GM23338 (cell line): ENCODE results near the gene RGMB. TPM values are rescaled to one million over a fixed set of nuclear protein-coding genes. Genes with fewer than 3 reads are reported as not detected.

ENCODE experiments used
- ATAC-seq: fragments of 200-7000 bp; cut with Tn5 transposase; 3 replicates; pipeline ENCODE4 v1.9.1; 2020
- DNase-seq: peaks from one replicate; pipeline ENCODE4 v3.0.0-alpha.2; 2015; ENCODE audit warnings: low spot score
- H2AFZ ChIP-seq: fragments of 200-600 bp; sonication (generic); 2 replicates; pipeline ENCODE4 v1.8.0; 2016; ENCODE audit warnings: antibody characterized with exemption, mild to moderate bottlenecking, moderate library complexity
- H3F3A ChIP-seq: fragments of 200-600 bp; sonication (generic); replicated peaks from 2 replicates; pipeline ENCODE4 v1.8.0; 2017; ENCODE audit warnings: antibody characterized with exemption, mixed run types, low read depth
- H3K27ac ChIP-seq: fragments of 200-600 bp; sonication (generic); 2 replicates; pipeline ENCODE4 v1.6.1; 2016; ENCODE audit warnings: low read depth
- H3K27me3 ChIP-seq: fragments of 200-600 bp; sonication (generic); 2 replicates; pipeline ENCODE4 v1.8.0; 2016; ENCODE audit warnings: mild to moderate bottlenecking, mixed run types, moderate library complexity; ENCODE audit not compliant: insufficient read depth
- H3K36me3 ChIP-seq: fragments of 200-600 bp; sonication (generic); 2 replicates; pipeline ENCODE4 v1.8.0; 2016; ENCODE audit warnings: mild to moderate bottlenecking; ENCODE audit not compliant: insufficient read depth
- H3K4me1 ChIP-seq: fragments of 200-600 bp; sonication (generic); 2 replicates; pipeline ENCODE4 v1.8.0; 2016; ENCODE audit warnings: mild to moderate bottlenecking, moderate library complexity; ENCODE audit not compliant: insufficient read depth
- H3K4me2 ChIP-seq: fragments of 200-600 bp; sonication (generic); 2 replicates; pipeline ENCODE4 v1.7.1; 2017; ENCODE audit warnings: mixed run types
- H3K4me3 ChIP-seq: fragments of 200-600 bp; sonication (generic); 2 replicates; pipeline ENCODE4 v1.6.1; 2016; ENCODE audit warnings: mixed run types
- H3K79me2 ChIP-seq: fragments of 200-600 bp; sonication (generic); replicated peaks from 2 replicates; pipeline ENCODE4 v1.8.0; 2017; ENCODE audit warnings: mild to moderate bottlenecking; ENCODE audit not compliant: insufficient read depth
- H3K9me2 ChIP-seq: fragments of 200-600 bp; sonication (generic); 2 replicates; pipeline ENCODE4 v1.8.0; 2017; ENCODE audit not compliant: insufficient read depth
- H4K20me1 ChIP-seq: fragments of 200-600 bp; sonication (generic); replicated peaks from 2 replicates; pipeline ENCODE4 v1.8.0; 2017; ENCODE audit warnings: mild to moderate bottlenecking; ENCODE audit not compliant: insufficient read depth
- H3K27ac Mint-ChIP-seq: 2 replicates; pipeline ENCODE4 v1.8.0; 2020; ENCODE audit warnings: inconsistent platforms, mild to moderate bottlenecking, moderate library complexity, mixed read lengths
- H3K27me3 Mint-ChIP-seq: 3 replicates; pipeline ENCODE4 v1.8.0; 2022; ENCODE audit warnings: low read depth, mild to moderate bottlenecking, moderate library complexity, mixed read lengths, inconsistent platforms; ENCODE audit not compliant: insufficient read depth, poor library complexity
- H3K36me3 Mint-ChIP-seq: 3 replicates; pipeline ENCODE4 v1.8.0; 2021; ENCODE audit warnings: low read depth, mild to moderate bottlenecking, inconsistent platforms, moderate library complexity, mixed read lengths
- H3K4me1 Mint-ChIP-seq: 3 replicates; pipeline ENCODE4 v1.8.0; 2020; ENCODE audit warnings: mild to moderate bottlenecking, inconsistent platforms, mixed read lengths
- H3K4me3 Mint-ChIP-seq: 3 replicates; pipeline ENCODE4 v1.8.0; 2021; ENCODE audit warnings: moderate library complexity, mild to moderate bottlenecking, inconsistent platforms, mixed read lengths
- H3K9me3 Mint-ChIP-seq: 3 replicates; pipeline ENCODE4 v1.8.0; 2020; ENCODE audit warnings: moderate library complexity, mild to moderate bottlenecking, inconsistent platforms, mixed read lengths
- CREB1 ChIP-seq: fragments of 250-450 bp; sonication (Bioruptor Pico); IDR thresholded peaks from 2 replicates; pipeline ENCODE4 v1.5.0; 2020; ENCODE audit warnings: low read depth, mild to moderate bottlenecking, moderate library complexity
- EZH2 ChIP-seq: fragments of 200-600 bp; sonication (generic); IDR thresholded peaks from one replicate; pipeline ENCODE4 v1.8.0; 2017; ENCODE audit warnings: antibody characterized with exemption, mild to moderate bottlenecking, low read depth; ENCODE audit not compliant: unreplicated experiment
- EZH2phosphoT487 ChIP-seq: fragments of 200-600 bp; sonication (generic); IDR thresholded peaks from one replicate; pipeline ENCODE4 v1.8.1; 2018; ENCODE audit warnings: antibody characterized with exemption; ENCODE audit not compliant: unreplicated experiment
- JUNB ChIP-seq: IDR thresholded peaks from one replicate; pipeline ENCODE4 v1.6.1; 2016; ENCODE audit warnings: antibody characterized with exemption; ENCODE audit not compliant: unreplicated experiment
- NANOG ChIP-seq: IDR thresholded peaks from 2 replicates; pipeline ENCODE4 v1.6.1; 2016; ENCODE audit warnings: antibody characterized with exemption, borderline replicate concordance
- POLR2AphosphoS5 ChIP-seq: IDR thresholded peaks from 2 replicates; pipeline ENCODE4 v1.6.1; 2016; ENCODE audit warnings: antibody characterized with exemption, low read depth
- STAT1 ChIP-seq: IDR thresholded peaks from one replicate; pipeline ENCODE4 v1.6.1; 2016; ENCODE audit warnings: antibody characterized with exemption; ENCODE audit not compliant: unreplicated experiment
- ZNF114 ChIP-seq: fragments of 250-450 bp; sonication (Bioruptor Pico); IDR thresholded peaks from 2 replicates; pipeline ENCODE4 v1.5.0; 2020; ENCODE audit warnings: mild to moderate bottlenecking, moderate library complexity
- ZNF331 ChIP-seq: fragments of 250-450 bp; sonication (Bioruptor Pico); IDR thresholded peaks from 2 replicates; pipeline ENCODE4 v1.5.0; 2020; ENCODE audit warnings: low read depth, mild to moderate bottlenecking, moderate library complexity
- polyA plus RNA-seq: library from polyadenylated mRNA; unstranded; fragments of >200 nt; fragmentation: Nextera tagmentation; extraction: Ambion mirVana; gene quantifications from 2 replicates; pipeline ENCODE4 v1.2.1, GENCODE V29; 2016
- total RNA-seq: library from RNA; depleted of rRNA; stranded (reverse); fragments of >200 nt; shearing (Covaris generic); gene quantifications from 2 replicates; pipeline ENCODE4 v1.2.3, GENCODE V29; 2014
- TF ChIP-seq, protein P1 (sequence below): fragments of 250-450 bp; sonication (Bioruptor Pico); IDR thresholded peaks from 2 replicates; pipeline ENCODE4 v1.5.0; 2020; ENCODE audit warnings: mild to moderate bottlenecking, moderate library complexity
- TF ChIP-seq, protein P2 (sequence below): IDR thresholded peaks from one replicate; pipeline ENCODE4 v1.6.1; 2018; ENCODE audit warnings: antibody characterized with exemption; ENCODE audit not compliant: unreplicated experiment
- TF ChIP-seq, protein P3 (sequence below), 2 experiments: fragments of 200-600 bp in 1 of 2; sonication (generic) in 1 of 2; conservative IDR thresholded peaks; 2 replicates each; pipeline versions ENCODE4 v1.5.1 to v1.6.1; 2016 to 2017; ENCODE audit warnings: antibody characterized with exemption in 2 of 2, low read depth in 2 of 2, mild to moderate bottlenecking in 2 of 2, moderate library complexity in 1 of 2
- TF ChIP-seq, protein P4 (sequence below): IDR thresholded peaks from 2 replicates; pipeline ENCODE4 v1.6.1; 2016; ENCODE audit warnings: antibody characterized with exemption

RGMB gene
- total and polyA plus RNA-seq, 2 experiments from 2014 or later = 21.7 to 34.3 TPM

DNA sequence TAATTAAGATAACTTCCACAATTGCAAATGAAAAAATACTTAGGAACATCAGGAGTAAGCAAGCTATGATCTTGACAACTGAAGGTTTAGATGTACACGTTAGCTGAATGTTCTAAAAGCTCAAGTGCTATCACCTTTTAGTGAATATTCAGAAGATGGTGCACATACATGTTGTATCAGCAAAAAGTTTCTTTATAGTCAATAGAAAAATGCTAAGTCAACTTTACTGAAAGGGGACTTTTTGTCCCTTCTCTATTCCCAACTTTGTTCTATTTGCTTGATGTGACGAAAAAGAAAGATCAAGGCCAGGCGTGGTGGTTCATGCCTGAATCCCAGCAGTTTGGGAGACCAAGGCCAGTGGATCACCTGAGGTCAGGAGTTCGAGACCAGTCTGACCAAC lies 7.6 kb upstream of the RGMB start:
- Histone ChIP-seq H3K9me2 (no peaks in the 10 kb centered on the region), H3F3A (peaks cover 9% of the 10 kb centered on the region; the same call in 1 of the 2 replicates), H3K79me2 (no peaks in the 10 kb centered on the region), H3K4me1 (peaks cover 14% of the 10 kb centered on the region), H3K27me3 (peaks cover 26% of the 10 kb centered on the region), H3K36me3 (no peaks in the 10 kb centered on the region), H3K4me2 (no peak overlapping the region), H4K20me1 (no peaks in the 10 kb centered on the region), H3K4me3 (no peak overlapping the region), H3K27ac (no peak overlapping the region), H2AFZ (no peak overlapping the region)
- peaks cover 32% of the 10 kb centered on the region for H3K4me1 Mint-ChIP-seq
- no peak overlapping the region for H3K4me3 Mint-ChIP-seq
- DNase-seq = no peak
- H3K27me3 Mint-ChIP-seq = peaks cover 22% of the 10 kb centered on the region
- 0 out of 3 replicates have a peak, but pooled peaks cover 2% of the 10 kb centered on the region for H3K9me3 Mint-ChIP-seq
- TF ChIP-seq NANOG (no peak), ZNF331 (no peak), JUNB (no peak), EZH2phosphoT487 (no peak), STAT1 (no peak), EZH2 (no peak), POLR2AphosphoS5 (no peak), ZNF114 (CRISPR knock-in tag) (no peak), CREB1 (no peak)
- TF ChIP-seq, protein P1, sequence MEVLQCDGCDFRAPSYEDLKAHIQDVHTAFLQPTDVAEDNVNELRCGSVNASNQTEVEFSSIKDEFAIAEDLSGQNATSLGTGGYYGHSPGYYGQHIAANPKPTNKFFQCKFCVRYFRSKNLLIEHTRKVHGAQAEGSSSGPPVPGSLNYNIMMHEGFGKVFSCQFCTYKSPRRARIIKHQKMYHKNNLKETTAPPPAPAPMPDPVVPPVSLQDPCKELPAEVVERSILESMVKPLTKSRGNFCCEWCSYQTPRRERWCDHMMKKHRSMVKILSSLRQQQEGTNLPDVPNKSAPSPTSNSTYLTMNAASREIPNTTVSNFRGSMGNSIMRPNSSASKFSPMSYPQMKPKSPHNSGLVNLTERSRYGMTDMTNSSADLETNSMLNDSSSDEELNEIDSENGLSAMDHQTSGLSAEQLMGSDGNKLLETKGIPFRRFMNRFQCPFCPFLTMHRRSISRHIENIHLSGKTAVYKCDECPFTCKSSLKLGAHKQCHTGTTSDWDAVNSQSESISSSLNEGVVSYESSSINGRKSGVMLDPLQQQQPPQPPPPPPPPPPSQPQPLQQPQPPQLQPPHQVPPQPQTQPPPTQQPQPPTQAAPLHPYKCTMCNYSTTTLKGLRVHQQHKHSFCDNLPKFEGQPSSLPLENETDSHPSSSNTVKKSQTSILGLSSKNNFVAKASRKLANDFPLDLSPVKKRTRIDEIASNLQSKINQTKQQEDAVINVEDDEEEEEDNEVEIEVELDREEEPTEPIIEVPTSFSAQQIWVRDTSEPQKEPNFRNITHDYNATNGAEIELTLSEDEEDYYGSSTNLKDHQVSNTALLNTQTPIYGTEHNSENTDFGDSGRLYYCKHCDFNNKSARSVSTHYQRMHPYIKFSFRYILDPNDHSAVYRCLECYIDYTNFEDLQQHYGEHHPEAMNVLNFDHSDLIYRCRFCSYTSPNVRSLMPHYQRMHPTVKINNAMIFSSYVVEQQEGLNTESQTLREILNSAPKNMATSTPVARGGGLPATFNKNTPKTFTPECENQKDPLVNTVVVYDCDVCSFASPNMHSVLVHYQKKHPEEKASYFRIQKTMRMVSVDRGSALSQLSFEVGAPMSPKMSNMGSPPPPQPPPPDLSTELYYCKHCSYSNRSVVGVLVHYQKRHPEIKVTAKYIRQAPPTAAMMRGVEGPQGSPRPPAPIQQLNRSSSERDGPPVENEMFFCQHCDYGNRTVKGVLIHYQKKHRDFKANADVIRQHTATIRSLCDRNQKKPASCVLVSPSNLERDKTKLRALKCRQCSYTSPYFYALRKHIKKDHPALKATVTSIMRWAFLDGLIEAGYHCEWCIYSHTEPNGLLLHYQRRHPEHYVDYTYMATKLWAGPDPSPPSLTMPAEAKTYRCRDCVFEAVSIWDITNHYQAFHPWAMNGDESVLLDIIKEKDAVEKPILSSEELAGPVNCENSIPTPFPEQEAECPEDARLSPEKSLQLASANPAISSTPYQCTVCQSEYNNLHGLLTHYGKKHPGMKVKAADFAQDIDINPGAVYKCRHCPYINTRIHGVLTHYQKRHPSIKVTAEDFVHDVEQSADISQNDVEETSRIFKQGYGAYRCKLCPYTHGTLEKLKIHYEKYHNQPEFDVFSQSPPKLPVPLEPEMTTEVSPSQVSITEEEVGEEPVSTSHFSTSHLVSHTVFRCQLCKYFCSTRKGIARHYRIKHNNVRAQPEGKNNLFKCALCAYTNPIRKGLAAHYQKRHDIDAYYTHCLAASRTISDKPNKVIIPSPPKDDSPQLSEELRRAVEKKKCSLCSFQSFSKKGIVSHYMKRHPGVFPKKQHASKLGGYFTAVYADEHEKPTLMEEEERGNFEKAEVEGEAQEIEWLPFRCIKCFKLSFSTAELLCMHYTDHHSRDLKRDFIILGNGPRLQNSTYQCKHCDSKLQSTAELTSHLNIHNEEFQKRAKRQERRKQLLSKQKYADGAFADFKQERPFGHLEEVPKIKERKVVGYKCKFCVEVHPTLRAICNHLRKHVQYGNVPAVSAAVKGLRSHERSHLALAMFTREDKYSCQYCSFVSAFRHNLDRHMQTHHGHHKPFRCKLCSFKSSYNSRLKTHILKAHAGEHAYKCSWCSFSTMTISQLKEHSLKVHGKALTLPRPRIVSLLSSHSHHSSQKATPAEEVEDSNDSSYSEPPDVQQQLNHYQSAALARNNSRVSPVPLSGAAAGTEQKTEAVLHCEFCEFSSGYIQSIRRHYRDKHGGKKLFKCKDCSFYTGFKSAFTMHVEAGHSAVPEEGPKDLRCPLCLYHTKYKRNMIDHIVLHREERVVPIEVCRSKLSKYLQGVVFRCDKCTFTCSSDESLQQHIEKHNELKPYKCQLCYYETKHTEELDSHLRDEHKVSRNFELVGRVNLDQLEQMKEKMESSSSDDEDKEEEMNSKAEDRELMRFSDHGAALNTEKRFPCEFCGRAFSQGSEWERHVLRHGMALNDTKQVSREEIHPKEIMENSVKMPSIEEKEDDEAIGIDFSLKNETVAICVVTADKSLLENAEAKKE (CRISPR knock-in tag) = no peak
- TF ChIP-seq, protein P2, sequence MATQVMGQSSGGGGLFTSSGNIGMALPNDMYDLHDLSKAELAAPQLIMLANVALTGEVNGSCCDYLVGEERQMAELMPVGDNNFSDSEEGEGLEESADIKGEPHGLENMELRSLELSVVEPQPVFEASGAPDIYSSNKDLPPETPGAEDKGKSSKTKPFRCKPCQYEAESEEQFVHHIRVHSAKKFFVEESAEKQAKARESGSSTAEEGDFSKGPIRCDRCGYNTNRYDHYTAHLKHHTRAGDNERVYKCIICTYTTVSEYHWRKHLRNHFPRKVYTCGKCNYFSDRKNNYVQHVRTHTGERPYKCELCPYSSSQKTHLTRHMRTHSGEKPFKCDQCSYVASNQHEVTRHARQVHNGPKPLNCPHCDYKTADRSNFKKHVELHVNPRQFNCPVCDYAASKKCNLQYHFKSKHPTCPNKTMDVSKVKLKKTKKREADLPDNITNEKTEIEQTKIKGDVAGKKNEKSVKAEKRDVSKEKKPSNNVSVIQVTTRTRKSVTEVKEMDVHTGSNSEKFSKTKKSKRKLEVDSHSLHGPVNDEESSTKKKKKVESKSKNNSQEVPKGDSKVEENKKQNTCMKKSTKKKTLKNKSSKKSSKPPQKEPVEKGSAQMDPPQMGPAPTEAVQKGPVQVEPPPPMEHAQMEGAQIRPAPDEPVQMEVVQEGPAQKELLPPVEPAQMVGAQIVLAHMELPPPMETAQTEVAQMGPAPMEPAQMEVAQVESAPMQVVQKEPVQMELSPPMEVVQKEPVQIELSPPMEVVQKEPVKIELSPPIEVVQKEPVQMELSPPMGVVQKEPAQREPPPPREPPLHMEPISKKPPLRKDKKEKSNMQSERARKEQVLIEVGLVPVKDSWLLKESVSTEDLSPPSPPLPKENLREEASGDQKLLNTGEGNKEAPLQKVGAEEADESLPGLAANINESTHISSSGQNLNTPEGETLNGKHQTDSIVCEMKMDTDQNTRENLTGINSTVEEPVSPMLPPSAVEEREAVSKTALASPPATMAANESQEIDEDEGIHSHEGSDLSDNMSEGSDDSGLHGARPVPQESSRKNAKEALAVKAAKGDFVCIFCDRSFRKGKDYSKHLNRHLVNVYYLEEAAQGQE = no peak
- TF ChIP-seq, protein P3, sequence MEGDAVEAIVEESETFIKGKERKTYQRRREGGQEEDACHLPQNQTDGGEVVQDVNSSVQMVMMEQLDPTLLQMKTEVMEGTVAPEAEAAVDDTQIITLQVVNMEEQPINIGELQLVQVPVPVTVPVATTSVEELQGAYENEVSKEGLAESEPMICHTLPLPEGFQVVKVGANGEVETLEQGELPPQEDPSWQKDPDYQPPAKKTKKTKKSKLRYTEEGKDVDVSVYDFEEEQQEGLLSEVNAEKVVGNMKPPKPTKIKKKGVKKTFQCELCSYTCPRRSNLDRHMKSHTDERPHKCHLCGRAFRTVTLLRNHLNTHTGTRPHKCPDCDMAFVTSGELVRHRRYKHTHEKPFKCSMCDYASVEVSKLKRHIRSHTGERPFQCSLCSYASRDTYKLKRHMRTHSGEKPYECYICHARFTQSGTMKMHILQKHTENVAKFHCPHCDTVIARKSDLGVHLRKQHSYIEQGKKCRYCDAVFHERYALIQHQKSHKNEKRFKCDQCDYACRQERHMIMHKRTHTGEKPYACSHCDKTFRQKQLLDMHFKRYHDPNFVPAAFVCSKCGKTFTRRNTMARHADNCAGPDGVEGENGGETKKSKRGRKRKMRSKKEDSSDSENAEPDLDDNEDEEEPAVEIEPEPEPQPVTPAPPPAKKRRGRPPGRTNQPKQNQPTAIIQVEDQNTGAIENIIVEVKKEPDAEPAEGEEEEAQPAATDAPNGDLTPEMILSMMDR (conservative IDR thresholded peaks at IDR 0.05; ENCODE audit: low read depth in 2 of 2) = no peak
- TF ChIP-seq, protein P4, sequence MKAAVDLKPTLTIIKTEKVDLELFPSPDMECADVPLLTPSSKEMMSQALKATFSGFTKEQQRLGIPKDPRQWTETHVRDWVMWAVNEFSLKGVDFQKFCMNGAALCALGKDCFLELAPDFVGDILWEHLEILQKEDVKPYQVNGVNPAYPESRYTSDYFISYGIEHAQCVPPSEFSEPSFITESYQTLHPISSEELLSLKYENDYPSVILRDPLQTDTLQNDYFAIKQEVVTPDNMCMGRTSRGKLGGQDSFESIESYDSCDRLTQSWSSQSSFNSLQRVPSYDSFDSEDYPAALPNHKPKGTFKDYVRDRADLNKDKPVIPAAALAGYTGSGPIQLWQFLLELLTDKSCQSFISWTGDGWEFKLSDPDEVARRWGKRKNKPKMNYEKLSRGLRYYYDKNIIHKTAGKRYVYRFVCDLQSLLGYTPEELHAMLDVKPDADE = no peak
- H3K36me3 Mint-ChIP-seq = no peaks in the 10 kb centered on the region; the same call in 2 of the 3 replicates
- no peak overlapping the region for H3K27ac Mint-ChIP-seq
- ATAC-seq = no peak
